Stimulated activated CD8-positive, alpha-beta memory T cell treated with anti-CD3 and anti-CD28 coated beads, Interleukin-15, amount 100 ng/mL, for 48 hours (primary cell): ENCODE data around the gene KLHDC8A.
"Not testable (repeated sequence)": the region's sequence is repeated elsewhere in the genome, so short reads cannot be mapped to it uniquely, and the experiment has no call there.

Experiments used
- DNase-seq, 2 donors: peaks; one replicate each; pipeline ENCODE4 v3.0.0-alpha.2; 2020; ENCODE audit warnings: low read depth in 2 of 2

Gene KLHDC8A, protein sequence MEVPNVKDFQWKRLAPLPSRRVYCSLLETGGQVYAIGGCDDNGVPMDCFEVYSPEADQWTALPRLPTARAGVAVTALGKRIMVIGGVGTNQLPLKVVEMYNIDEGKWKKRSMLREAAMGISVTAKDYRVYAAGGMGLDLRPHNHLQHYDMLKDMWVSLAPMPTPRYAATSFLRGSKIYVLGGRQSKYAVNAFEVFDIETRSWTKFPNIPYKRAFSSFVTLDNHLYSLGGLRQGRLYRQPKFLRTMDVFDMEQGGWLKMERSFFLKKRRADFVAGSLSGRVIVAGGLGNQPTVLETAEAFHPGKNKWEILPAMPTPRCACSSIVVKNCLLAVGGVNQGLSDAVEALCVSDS

DNA sequence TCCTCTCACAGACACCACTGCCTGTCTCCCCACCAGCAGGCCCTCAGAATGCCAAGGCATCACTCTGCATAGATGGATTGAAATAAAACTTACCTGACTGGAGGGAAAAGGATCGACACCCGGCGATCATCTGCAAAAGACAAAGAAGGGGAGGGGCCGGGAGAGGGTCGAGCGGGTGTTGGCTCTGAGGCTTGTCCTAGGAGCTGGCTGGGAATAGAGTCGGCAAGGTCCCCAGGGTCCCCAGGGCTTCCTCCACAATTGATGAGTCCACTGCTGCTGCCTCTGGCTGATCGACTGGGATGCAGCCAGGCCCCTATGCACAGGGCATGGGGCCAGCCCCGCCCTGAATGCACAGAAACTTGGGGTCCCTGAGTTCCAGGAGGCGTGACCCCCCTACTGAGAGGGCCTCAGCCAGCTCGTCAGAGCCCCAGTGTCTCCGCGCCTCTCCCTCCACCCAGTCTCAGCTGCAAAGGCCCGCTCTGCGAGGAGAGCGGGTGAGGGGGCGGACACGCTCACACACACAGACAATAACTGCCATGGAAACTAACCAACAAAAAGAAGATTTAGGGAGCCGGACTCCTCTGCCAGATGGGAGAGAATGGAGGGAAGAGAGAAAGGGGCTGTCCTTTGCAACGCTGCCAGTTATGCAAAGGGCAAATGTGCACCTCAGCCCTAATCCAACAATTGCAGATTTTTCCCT lies at the start of gene KLHDC8A:
TSS of gene KLHDC8A (minus strand) at position 483 of the 700 bp plus-strand sequence. CDS start 13,318 bp downstream, outside the sequence.
- no peak for DNase-seq

DNA sequence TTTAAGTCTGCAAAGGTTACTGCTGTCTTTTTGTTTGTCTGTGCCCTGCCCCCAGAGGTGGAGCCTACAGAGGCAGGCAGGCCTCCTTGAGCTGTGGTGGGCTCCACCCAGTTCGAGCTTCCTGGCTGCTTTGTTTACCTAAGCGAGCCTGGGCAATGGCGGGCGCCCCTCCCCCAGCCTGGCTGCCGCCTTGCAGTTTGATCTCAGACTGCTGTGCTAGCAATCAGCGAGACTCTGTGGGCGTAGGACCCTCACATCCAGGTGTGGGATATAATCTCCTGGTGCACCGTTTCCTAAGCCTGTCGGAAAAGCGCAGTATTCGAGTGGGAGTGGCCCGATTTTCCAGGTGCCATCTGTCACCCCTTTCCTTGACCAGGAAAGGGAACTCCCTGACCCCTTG lies 49.5 kb upstream of the KLHDC8A start:
- not testable (repeated sequence) for DNase-seq

DNA sequence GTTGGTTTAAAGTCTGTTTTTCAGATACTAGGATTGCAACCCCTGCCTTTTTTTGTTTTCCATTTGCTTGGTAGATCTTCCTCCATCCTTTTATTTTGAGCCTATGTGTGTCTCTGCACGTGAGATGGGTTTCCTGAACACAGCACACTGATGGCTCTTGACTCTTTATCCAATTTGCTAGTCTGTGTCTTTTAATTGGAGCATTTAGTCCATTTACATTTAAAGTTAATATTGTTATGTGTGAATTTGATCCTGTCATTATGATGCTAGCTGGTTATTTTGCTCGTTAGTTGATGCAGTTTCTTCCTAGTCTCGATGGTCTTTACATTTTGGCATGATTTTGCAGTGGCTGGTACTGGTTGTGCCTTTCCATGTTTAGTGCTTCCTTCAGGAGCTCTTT lies 47.8 kb upstream of the KLHDC8A start:
- DNase-seq = not testable (repeated sequence)

DNA sequence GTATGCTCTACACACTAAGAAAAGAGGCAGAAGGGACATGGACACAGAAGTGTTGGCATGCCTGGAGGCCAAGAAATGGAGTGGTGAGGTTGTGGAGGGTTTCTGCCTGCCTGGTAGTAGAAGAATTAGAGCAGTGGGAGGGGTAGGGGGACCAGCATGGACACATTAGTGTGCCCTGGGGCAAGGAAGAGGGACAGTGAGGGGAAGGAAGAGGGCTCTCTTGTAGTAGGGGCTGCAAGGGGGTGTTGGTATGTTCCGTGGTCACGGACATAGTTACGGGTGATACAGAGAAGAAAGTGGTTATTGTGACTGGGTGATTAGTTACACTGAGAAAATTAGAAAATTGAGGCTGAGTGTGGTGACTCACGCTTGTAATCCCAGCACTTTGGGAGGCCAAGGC lies 41.9 kb upstream of the KLHDC8A start:
- no peak for DNase-seq

DNA sequence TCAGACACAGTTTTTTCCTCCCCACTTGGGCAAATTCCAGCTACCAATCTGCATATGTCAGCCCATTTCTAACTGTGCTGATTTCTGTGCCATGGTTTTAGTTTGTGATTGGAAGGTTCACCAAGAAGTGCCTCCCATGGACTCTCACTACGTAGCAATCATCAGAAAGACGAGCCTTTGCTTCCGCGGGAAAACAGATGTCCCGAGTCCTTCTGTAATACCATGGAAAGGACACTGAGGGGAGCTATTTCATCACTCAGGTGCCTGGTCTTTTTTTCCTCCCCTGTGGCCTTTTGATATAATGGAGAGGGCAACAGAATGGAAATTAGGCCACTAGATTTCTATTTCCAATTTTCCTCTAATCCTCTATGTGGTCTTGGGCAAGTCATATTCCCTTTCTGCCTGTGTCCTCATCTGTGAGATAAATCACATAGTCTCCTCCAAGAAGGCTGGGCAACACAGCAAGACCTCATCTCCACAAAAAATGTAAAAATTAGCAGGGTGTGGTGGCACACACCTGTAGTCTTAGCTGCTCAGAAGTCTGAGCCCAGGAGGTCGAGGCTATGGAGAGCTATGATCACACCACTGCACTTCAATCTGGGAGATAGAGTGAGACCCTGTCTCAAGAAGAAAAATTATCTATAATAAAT lies 40.4 kb upstream of the KLHDC8A start:
- no peak for DNase-seq

DNA sequence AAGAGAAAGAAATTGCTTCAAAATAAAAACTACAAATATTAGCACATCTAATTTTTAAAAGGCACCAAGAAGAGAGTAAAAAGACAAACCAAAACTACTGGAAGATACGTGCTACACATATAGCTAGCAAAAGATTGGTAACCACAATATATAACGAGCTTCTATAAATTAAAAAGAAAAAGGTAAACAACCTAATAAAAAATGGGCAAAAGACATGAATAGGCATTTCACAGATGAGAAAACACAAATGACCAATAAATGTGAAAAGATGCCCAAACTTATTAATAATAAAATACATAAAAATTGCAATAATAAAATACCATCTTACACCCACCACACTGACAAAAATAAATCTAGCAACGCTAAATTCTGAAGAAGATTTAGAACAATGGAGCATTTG lies 38.9 kb upstream of the KLHDC8A start:
- DNase-seq = no peak

DNA sequence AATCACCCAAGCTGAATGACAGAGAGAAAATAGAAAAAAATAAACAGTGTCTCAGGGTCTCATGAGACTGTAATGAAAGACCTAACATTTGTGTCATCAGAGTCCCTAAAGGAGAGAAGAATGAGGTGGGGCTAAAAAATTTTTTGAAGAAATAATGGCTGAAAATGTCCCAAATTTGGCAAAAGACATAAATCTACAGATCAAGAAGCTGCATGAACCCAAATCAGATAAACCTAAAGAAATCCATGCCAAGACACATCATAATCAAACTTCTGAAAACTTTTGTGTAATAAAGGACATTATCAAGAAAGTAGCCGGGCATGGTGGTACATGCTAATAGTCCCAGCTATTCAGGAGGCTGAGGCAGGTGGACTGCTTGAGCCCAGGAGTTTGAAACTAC lies 35.9 kb upstream of the KLHDC8A start:
- no peak for DNase-seq

DNA sequence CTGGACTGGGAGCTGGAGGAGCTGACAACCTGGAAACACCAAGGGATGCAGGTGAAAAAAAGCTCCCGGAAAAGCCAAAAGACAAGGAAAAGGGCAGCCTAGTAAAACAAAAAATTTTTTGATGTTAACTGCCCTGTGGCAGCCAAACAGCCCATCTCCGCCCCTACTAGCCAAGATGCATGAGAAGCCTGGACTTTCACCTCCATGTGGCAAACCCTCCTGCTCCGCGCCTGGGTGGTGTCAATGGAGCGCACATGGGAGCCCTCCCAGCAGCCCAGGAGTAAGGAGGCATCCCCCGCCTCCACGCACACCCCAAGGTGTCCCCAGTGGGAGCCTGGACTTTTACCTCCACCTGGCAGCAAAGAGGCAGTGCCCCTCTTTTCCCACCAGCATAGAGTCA lies 34.7 kb upstream of the KLHDC8A start:
- DNase-seq = no peak

DNA sequence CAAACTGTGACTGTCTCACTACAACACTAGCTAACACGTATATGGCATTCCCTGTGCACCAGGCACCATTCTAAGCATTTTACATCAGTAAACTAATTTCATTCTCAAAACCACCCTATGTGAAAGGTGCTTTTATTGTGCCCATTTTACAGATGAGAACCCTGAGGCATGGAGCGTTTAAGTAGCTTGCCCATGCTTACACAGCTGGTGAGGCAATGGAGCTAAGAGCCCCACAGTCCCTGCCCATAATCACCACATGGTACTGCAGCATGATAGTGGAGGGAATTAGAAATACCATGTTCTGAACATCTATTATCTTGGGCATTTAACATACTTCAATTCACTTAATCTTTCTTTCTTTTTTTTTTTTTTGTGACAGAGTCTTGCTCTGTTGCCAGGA lies 31.1 kb upstream of the KLHDC8A start:
- DNase-seq = no peak

DNA sequence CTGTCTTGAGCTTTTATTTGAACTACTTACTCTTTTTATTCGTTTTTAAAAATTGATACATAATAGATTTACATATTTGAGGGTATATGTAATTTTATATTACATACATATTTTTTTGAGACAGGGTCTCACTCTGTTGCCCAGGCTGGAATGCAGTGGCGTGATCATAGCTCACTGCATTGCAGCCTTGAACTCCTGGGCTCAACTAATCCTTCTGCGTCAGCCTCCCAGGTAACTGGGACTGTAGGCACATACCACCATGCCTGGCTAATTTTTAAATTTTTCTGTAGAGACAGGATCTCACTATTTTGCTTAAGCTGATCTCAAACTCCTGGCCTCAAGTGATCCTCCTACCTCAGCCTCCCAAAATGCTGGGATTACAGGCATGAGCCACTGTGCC lies 26.3 kb upstream of the KLHDC8A start:
- DNase-seq = not testable (repeated sequence)

DNA sequence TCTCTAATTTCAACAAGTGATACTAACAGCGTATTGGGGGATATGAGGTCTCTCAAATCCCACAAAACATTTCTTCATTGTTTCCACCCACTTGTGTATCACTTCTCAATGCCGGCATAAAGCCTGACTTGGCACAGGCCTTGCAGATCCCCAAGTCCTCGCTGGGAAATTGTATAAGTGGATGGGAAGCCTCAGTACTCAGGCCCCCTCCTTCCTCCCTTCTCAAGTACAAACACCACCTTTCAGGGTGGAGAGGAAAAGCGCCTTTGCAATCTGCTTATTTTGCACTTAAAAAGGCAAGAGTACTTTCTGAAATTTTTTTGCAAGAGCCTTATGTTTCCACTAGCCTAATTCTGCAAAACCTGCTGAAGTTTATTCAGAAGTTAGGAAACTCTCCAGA lies 25.8 kb upstream of the KLHDC8A start:
- no peak for DNase-seq

DNA sequence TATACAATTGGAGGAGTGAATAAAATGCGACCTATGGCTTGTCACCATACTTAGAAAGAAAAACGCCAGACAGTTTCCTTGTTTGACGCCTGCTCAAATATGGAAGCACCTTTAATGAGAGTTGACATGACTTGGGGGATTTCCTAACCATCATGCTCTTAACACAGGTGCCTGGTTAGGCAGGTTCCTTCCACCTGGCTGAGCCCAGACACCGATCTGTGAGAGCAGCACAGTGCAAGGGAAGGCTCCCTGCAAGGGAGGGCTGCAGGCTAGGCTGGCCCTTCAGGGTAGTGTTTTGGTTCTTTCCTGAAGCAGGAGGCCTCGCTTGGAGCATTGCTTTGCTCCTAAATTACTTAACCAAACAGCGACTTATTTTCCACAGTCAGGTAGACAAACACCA lies 24.6 kb upstream of the KLHDC8A start:
- no peak for DNase-seq

DNA sequence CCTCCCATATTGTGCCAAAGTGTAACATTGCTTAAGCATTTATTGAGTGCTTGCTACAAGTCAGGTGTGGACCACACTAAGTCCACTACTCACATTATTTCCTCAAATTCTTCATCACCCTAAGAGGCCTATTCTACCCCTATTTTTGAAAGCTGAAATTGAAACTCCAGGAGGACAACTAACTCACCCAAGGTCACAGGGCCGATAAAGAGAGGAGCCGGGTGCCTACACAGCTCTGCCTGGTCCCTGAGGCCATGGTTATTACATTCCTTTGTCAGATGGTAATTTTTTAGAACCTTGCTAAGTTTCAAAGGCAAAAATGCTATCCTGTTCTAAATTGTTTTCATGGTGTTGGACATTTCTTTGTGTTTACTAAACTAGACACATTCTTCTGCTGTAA lies 24.2 kb upstream of the KLHDC8A start:
- no peak for DNase-seq

DNA sequence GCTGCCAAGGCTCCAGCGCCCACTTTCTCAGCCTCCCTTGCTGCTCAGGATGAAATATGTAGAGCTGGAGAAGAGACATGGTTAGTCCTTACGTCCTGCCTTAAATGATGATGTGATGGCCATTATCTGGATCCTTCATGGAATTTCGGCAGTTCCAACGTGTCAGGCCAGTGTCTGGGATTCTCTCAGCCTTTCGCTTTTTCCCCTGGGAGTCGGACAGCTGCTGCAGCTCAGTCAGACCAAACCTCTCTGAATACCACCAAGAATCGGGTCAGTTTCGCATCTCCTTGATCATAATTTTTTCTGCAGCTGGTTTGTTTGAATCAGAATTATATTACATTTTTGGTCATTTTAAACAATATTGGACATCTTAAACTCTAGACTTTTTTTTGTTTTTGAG lies 22.3 kb upstream of the KLHDC8A start:
- DNase-seq = no peak

DNA sequence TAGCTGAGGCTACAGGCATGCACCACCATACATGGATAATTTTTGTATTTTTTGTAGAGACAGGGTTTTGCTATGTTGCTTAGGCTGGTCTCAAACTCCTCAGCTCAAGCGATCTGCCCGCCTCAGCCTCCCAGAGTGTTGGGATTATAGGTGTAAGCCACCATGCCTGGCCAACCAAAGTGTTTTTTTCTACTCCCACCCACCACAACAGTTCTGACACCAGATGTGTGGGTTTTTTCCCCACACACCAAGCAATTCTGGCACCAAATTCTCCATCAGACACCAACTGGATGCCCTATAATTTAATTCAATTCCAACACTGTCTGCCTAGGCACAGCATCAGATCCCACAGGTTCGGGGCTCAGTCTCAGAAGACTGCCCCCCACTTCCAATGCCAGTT lies 20.6 kb upstream of the KLHDC8A start:
- no peak for DNase-seq

DNA sequence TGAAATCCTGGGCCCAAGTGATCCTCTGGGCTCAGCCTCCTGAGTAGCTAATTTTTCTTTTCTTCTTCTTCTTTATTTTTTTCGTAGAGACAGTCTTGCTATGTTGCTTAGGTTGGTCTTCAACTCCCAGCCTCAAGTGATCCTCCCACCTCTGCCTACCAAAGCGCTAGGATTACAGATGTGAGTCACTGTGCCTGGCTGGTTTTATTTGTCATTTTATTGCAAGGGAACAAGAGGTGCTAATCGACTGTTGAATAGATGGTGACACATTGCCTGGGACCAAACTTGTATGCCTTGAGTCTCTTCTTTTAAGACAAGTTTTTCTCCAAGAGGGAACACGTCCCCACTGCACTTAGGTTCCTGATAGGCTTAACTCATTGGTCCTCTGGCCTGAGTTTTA lies 20.0 kb upstream of the KLHDC8A start:
- DNase-seq = no peak

DNA sequence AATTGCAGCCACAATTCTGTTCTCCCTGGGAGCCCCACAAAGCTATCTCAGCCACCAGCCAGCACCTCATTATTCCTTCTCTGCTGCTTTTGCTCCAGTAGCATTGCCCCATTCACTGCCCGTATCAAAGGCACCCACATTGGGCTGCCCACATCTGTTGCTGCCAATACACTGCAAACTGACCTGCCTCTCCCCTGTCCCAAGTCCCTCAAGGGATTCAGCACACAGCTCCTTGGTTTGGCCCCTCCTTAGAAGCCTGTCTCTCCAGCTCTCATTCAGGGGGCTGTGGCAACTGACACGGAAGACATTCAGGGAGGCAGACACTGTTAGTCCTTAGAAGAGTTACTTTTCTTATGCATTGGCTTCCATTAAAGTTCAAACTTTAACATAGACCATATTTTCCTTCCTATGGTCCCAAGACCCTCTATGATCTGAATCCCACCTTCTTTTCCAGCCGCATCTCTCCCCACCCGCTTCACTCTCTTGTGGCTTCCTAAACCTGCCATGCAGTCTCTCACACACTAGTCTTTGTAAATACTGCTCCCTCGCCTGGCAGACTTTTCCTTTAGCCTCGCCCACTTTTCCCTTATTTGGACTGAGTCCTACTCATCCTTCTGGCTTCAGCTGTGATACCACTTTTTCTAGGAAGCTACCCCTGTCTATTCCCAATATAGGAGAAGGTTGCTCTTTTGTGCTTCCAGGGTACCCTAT lies 19.3 kb upstream of the KLHDC8A start:
- no peak for DNase-seq

DNA sequence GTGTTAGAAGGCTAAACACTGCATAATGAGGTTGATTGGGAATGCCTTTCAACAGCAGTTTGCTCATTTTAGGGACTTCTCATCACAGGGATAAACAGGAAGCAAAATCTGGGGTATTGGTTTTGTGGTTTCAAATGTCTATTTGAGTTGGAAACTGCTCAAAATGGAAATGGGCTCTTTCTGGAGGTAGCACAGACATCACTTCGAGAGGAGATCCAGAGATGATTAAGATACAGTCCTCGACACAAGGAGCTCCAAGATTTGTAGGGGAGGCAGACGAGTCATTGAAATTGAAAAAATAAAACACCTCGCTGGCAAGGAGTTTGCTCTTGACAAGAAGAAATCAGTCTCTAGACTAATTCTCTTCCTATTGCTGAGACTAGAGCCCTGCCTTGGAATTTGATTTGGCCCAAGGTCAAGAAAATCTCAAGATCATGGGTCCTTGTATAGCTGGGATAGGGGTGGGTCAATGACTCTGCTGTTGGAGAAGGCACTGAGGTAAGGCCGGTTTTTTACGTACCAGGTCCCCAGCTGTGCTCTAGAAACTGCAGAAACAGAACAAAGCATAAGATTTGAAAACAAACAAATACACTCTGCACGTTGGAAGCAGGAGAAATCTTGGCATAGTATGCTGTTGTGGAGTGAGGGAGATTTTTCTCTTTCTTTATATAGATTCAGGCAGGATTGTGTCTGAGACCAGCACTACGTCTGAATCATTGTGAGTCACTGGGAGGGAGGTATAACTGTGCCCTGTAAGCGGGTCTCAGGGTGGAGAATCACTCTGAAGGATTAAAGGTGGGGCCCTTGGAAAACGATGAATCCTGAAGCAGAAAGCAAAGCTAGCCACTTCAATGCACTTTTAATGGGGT lies 17.7 kb upstream of the KLHDC8A start:
- DNase-seq = no peak

DNA sequence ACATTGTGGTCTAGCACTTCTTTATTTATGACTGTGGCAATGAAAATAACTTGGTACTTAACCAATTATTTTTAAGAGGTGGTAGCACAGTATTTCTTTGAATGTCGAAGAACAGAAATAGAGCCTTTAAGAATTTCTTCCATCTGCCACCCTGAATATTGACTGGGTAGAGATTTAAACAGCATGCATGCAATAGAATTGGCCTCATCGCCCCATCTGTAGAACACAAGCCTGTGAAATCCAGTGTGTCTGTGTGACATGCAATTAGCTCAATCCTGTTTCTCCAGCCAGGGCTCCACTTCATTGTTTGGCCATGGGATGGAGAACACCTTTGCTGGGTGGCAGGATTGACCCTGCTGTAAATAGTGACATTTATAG lies 17.1 kb upstream of the KLHDC8A start:
- no peak for DNase-seq

DNA sequence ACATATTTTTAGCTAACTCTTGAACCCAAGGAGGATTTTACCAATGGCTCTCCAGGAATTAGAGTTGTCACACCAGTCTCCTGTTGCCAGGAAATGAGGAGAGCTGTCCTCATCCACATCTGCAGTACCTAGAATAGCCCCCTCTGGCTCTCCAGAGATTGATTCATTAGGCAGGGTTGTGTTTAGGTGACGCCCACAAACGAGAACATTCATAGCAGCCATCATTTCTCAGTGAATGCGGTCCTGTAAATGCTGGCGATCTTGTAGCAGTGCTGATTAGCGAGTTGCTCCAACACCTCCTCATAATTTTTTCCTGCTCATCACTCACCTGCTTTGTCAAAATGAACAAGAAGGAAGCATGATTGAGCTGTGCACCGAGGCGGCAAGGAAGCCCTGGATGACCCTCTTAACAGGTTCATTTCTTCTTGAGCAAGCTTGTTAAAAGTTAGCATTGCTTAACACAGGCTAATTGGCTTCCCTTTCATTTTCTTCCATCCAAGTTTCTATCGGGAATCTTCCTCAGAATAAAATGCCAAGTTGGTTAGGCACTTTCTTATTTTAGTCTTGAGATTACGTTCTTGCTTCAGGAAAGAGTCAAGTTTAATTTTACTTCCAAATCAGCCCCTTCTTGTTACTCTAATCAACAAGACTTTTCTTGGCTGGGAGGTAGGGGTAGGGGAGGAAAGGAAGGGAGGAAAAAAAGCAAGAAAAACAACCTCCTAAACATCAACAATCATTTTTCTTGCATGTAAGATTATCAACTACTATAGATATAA lies 16.5 kb upstream of the KLHDC8A start:
- DNase-seq = no peak
